ENCODE results near the gene FAM120A. TPM values are rescaled to one million over a fixed set of nuclear protein-coding genes. Genes with fewer than 3 reads are reported as not detected.
A peak's percentile ranks its signal among the peaks of the same experiment; 100 is the strongest.

Gene FAM120A
- total RNA-seq, 6 donors from 2014 or later = 102 to 137 (median 109) TPM

GRCh38 chr9:93585259-93585658 lies 133.8 kb downstream of the FAM120A start:
- 76 to 90% methylated on average over 4 of the region's 4 CpGs for WGBS, 2 donors
- DNase-seq (no peak), ATAC-seq (ENCODE audit: low FRiP score in 2 of 2) (no peak)
- Histone ChIP-seq H3K27me3 (no peaks in the 10 kb centered on the region), H3K4me3 (no peak overlapping the region), H3K36me3 (no peaks in the 10 kb centered on the region), H3K9me3 (no peaks in the 10 kb centered on the region), H3K4me1 (peaks cover 48 to 75% (median 53%) of the 10 kb centered on the region in 4 donors), H3K27ac (no peak overlapping the region)
- TF ChIP-seq EP300 (IDR thresholded peaks at IDR 0.05) = no peak
- no peak for TF ChIP-seq POLR2AphosphoS5 (IDR thresholded peaks at IDR 0.05)
- no peak for TF ChIP-seq CTCF (IDR thresholded peaks at IDR 0.05)
- TF ChIP-seq POLR2A (IDR thresholded peaks at IDR 0.05) = no peak

- TF ChIP-seq POLR2A (IDR thresholded peaks at IDR 0.05) (no peak), CTCF (IDR thresholded peaks at IDR 0.05) (no peak), EP300 (IDR thresholded peaks at IDR 0.05) (no peak), POLR2AphosphoS5 (IDR thresholded peaks at IDR 0.05) (no peak)
- no peak for ATAC-seq (ENCODE audit: low FRiP score in 2 of 2)
Observed at GRCh38 chr9:93585695-93586094, 134.2 kb downstream of the FAM120A start.

GRCh38 chr9:93586290-93587057 lies 135.0 kb downstream of the FAM120A start:
- ATAC-seq (ENCODE audit: low FRiP score in 2 of 2) (no peak), DNase-seq (no peak)
- H3K36me3 ChIP-seq = no peaks in the 10 kb centered on the region
- H3K9me3 ChIP-seq = no peaks in the 10 kb centered on the region
- 76 to 88% methylated on average over 6 to 13 of the region's 13 CpGs for WGBS, 2 donors
- H3K4me1 ChIP-seq = peaks cover 37 to 67% (median 42%) of the 10 kb centered on the region in 4 donors
- no peaks in the 10 kb centered on the region for H3K27me3 ChIP-seq
- TF ChIP-seq POLR2AphosphoS5 (IDR thresholded peaks at IDR 0.05) (no peak), CTCF (IDR thresholded peaks at IDR 0.05) (no peak), EP300 (IDR thresholded peaks at IDR 0.05) (no peak), POLR2A (IDR thresholded peaks at IDR 0.05) (no peak)
- H3K4me3 ChIP-seq = no peak overlapping the region
- H3K27ac ChIP-seq = peak overlapping the region in 1 of 4 donors; percentile 5

More at GRCh38 chr9:93585695-93586094, 134.2 kb downstream of the FAM120A start:
- no peaks in the 10 kb centered on the region for H3K9me3 ChIP-seq
- H3K4me3 ChIP-seq = no peak overlapping the region
- no peaks in the 10 kb centered on the region for H3K36me3 ChIP-seq
- H3K27ac ChIP-seq = peak overlapping the region in 1 of 4 donors; percentile 5
- 74 to 97% methylated on average over 4 of the region's 4 CpGs for WGBS, 2 donors
- peaks cover 45 to 71% (median 50%) of the 10 kb centered on the region in 4 donors for H3K4me1 ChIP-seq
- no peaks in the 10 kb centered on the region for H3K27me3 ChIP-seq
- DNase-seq = no peak

GRCh38 chr9:93587284-93587650 lies 135.8 kb downstream of the FAM120A start:
- no peak overlapping the region for H3K27ac ChIP-seq
- TF ChIP-seq EP300 (IDR thresholded peaks at IDR 0.05) = no peak
- no peak for TF ChIP-seq POLR2A (IDR thresholded peaks at IDR 0.05)
- no peak for TF ChIP-seq POLR2AphosphoS5 (IDR thresholded peaks at IDR 0.05)
- TF ChIP-seq CTCF (IDR thresholded peaks at IDR 0.05) = no peak
- no peak for DNase-seq
- H3K4me1 ChIP-seq = peaks cover 30 to 65% (median 35%) of the 10 kb centered on the region in 4 donors
- ATAC-seq (ENCODE audit: low FRiP score in 2 of 2) = no peak
- no peaks in the 10 kb centered on the region for H3K9me3 ChIP-seq
- 89 to 96% methylated on average over 7 of the region's 7 CpGs for WGBS, 2 donors
- H3K27me3 ChIP-seq = no peaks in the 10 kb centered on the region
- H3K36me3 ChIP-seq = no peaks in the 10 kb centered on the region
- H3K4me3 ChIP-seq = no peak overlapping the region

Data from upper lobe of left lung (tissue), 6 donors.